ENCODE results near the gene ALKBH5. TPM values are rescaled to one million over a fixed set of nuclear protein-coding genes. Genes with fewer than 3 reads are reported as not detected.
"Not testable (repeated sequence)": the region's sequence is repeated elsewhere in the genome, so short reads cannot be mapped to it uniquely, and the experiment has no call there.

The ALKBH5 gene
- total RNA-seq, 3 donors from 2014 or later (not counting 1 experiment from before 2014, with no cell fraction given) = 95.6 to 114 (median 96.7) TPM

DNA sequence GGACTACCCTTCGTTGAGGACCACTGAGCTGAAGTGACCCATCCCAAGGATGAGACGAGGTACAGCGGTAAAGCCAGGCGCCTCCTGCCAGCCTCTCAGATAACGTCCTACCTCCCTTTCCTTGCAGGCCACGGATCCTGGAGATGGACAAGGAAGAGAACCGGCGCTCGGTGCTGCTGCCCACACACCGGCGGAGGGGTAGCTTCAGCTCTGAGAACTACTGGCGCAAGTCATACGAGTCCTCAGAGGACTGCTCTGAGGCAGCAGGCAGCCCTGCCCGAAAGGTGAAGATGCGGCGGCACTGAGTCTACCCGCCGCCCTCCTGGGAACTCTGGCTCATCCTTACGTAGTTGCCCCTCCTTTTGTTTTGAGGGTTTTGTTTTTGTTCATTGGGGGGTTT, 24.5 kb downstream of the ALKBH5 start:
- Mint-ChIP-seq H3K36me3 (no peaks in the 10 kb centered on the region), H3K9me3 (no peaks in the 10 kb centered on the region), H3K27me3 (ENCODE audit: low read depth in 2 of 2) (no peaks in the 10 kb centered on the region), H3K4me3 (no peak overlapping the region), H3K4me1 (peaks cover 14 to 21% of the 10 kb centered on the region in 2 donors), H3K27ac (no peak overlapping the region)
- no peaks in the 10 kb centered on the region for H3K9me3 ChIP-seq (ENCODE audit: control insufficient read depth, insufficient read depth, low read length)
- no peaks in the 10 kb centered on the region for H3K4me1 ChIP-seq (ENCODE audit: control insufficient read depth, insufficient read depth, low read length)
- intact Hi-C loops (cut with micrococcal nuclease) = no loop called here
- DNase-seq (no peak), ATAC-seq (no peak)
- no peak for TF ChIP-seq CTCF (IDR thresholded peaks at IDR 0.05)
- WGBS (ENCODE audit: insufficient coverage) = 93% methylated on average over 19 of the region's 19 CpGs
- H3K27me3 ChIP-seq (ENCODE audit: control insufficient read depth, insufficient read depth, low read length) = no peaks in the 10 kb centered on the region
- H3K36me3 ChIP-seq (ENCODE audit: control insufficient read depth, insufficient read depth, low read length) = peaks cover 49% of the 10 kb centered on the region
- H3K27ac ChIP-seq (ENCODE audit: low read length) = no peak overlapping the region
- no peak overlapping the region for H3K4me3 ChIP-seq (ENCODE audit: low read length)

DNA sequence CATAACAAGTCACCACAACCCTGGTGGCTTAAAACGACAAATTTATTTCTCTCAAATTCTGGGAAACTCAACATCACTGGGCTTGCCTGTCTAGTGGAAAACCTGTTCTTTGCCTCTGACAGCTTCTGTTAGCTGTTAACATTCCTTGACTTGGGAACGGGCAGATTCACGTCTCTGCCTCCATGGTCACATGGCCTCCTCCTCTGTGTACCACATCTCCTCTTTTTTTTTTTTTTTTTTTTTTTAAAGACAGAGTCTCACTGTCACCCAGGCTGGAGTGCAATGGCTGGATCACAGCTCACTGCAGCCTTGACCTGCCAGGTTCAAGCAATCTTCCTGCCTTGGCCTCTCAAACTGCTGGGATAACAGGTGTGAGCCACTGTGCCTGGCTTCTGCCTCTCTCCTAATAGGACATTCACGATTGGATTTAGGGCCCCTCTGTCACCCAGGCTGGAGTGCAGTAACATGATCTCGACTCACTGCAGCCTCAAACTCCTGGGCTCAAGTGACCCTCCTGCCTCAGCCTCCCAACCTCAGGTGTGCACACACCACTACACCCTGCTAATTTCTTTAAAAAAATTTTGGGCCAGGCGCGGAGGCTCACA, 30.1 kb downstream of the ALKBH5 start:
- Histone ChIP-seq H3K4me1 (ENCODE audit: control insufficient read depth, insufficient read depth, low read length) (no peaks in the 10 kb centered on the region), H3K4me3 (ENCODE audit: low read length) (no peak overlapping the region), H3K9me3 (ENCODE audit: control insufficient read depth, insufficient read depth, low read length) (no peaks in the 10 kb centered on the region), H3K27me3 (ENCODE audit: control insufficient read depth, insufficient read depth, low read length) (no peaks in the 10 kb centered on the region), H3K27ac (ENCODE audit: low read length) (no peak overlapping the region), H3K36me3 (ENCODE audit: control insufficient read depth, insufficient read depth, low read length) (peaks cover 17% of the 10 kb centered on the region)
- Mint-ChIP-seq H3K27ac (peak overlapping the region in 1 of 2 donors; percentile 31), H3K4me3 (no peak overlapping the region), H3K36me3 (no peaks in the 10 kb centered on the region), H3K4me1 (peaks cover 0 to 5% of the 10 kb centered on the region in 2 donors), H3K9me3 (no peaks in the 10 kb centered on the region), H3K27me3 (ENCODE audit: low read depth in 2 of 2) (no peaks in the 10 kb centered on the region)
- intact Hi-C loops (cut with micrococcal nuclease) = no loop called here
- ATAC-seq = no peak
- DNase-seq = no peak
- no peak for TF ChIP-seq CTCF (IDR thresholded peaks at IDR 0.05)
- WGBS (ENCODE audit: insufficient coverage) = 87% methylated on average over 7 of the region's 7 CpGs

- not testable (repeated sequence) for H3K9me3 Mint-ChIP-seq; H3K4me1 Mint-ChIP-seq; H3K4me3 Mint-ChIP-seq; H3K36me3 Mint-ChIP-seq; H3K9me3 ChIP-seq (ENCODE audit: control insufficient read depth, insufficient read depth, low read length); H3K27me3 ChIP-seq (ENCODE audit: control insufficient read depth, insufficient read depth, low read length); H3K27ac Mint-ChIP-seq; H3K27ac ChIP-seq (ENCODE audit: low read length); H3K4me1 ChIP-seq (ENCODE audit: control insufficient read depth, insufficient read depth, low read length); H3K36me3 ChIP-seq (ENCODE audit: control insufficient read depth, insufficient read depth, low read length); DNase-seq; H3K4me3 ChIP-seq (ENCODE audit: low read length); H3K27me3 Mint-ChIP-seq (ENCODE audit: low read depth in 2 of 2); ATAC-seq
- intact Hi-C loops (cut with micrococcal nuclease) = loop anchor here (1.0 kb wide), 1 partner anchor 76 kb away; no protein-coding TSS in a partner anchor
- 91% methylated on average over 10 of the region's 11 CpGs for WGBS (ENCODE audit: insufficient coverage)
Measured at GRCh38 chr17:18216906-18217305, 33.3 kb downstream of the ALKBH5 start.

DNA sequence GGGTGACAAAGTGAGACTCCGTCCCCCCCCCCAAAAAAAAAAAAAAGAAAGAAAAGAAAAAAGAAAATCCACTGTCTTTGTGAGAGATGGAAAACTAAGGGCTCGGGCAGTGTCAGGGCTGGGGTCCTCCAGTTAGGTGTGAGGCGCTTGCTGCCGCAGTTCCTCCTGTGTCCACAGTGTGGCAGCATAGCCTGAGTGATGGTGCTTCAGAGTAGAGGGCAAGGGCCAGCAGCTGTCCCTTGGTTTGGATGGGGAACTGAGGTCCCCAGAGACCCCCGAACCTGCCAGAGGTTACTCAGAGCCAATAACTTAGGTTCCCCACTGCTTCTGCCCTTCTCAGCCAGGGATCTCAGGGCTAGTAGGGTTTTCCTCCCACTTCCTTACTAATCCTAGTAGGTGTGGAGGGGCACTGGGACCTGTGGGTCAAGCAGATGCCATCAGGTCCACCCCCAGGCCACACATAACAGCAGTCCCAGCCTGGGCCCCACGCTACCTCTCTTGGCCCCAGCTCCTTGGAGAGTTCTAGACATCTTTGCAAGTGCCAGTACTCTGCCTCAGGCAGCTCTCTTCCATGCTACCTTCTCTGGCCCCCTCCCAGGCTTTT, 33.9 kb downstream of the ALKBH5 start:
- peak; percentile 86 to 100 (median 96) for ATAC-seq

More for the DNA sequence above, 33.9 kb downstream of the ALKBH5 start:
- H3K9me3 ChIP-seq (ENCODE audit: control insufficient read depth, insufficient read depth, low read length) = no peaks in the 10 kb centered on the region
- WGBS (ENCODE audit: insufficient coverage) = 10% methylated on average over 5 of the region's 6 CpGs
- Mint-ChIP-seq H3K27me3 (ENCODE audit: low read depth in 2 of 2) (no peaks in the 10 kb centered on the region), H3K36me3 (no peaks in the 10 kb centered on the region), H3K4me1 (peaks cover 0 to 7% of the 10 kb centered on the region in 2 donors), H3K4me3 (no peak overlapping the region), H3K27ac (peak overlapping the region in 1 of 2 donors; percentile 24), H3K9me3 (no peaks in the 10 kb centered on the region)
- intact Hi-C loops (cut with micrococcal nuclease) = loop anchor here (1.0 kb wide), 1 partner anchor 76 kb away; no protein-coding TSS in a partner anchor
- peak; percentile 83 for TF ChIP-seq CTCF (IDR thresholded peaks at IDR 0.05)
- H3K27me3 ChIP-seq (ENCODE audit: control insufficient read depth, insufficient read depth, low read length) = no peaks in the 10 kb centered on the region
- H3K4me1 ChIP-seq (ENCODE audit: control insufficient read depth, insufficient read depth, low read length) = no peaks in the 10 kb centered on the region
- no peak overlapping the region for H3K4me3 ChIP-seq (ENCODE audit: low read length)
- H3K36me3 ChIP-seq (ENCODE audit: control insufficient read depth, insufficient read depth, low read length) = no peaks in the 10 kb centered on the region
- no peak overlapping the region for H3K27ac ChIP-seq (ENCODE audit: low read length)
- peak; percentile 69 to 83 for DNase-seq
